Measurements from ENCODE around the gene RPTOR. TPM values are rescaled to one million over a fixed set of nuclear protein-coding genes. Genes with fewer than 3 reads are reported as not detected.

The RPTOR gene
- total RNA-seq, 1 donor from 2014 or later: 66.7 TPM

DNA sequence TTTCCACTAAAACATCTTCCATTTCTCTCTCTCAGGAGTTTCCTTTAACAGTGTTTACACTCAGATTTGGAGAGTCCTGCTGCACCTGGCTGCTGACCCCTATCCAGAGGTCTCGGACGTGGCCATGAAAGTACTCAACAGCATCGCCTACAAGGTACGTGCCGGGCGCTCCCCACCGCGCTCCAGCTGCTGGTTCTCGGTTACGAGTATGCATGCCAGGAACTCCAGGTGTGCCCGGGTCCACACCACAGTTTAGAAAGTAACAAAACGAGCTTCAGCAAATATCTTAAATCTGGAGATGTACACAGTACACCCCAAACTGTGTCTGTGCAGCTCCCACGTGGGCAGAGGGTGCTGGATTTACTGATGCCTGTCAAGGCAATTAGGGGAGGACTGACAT lies 364.1 kb downstream of the RPTOR start:
- H3K4me1 Mint-ChIP-seq (ENCODE audit: low read depth): no peaks in the 10 kb centered on the region

DNA sequence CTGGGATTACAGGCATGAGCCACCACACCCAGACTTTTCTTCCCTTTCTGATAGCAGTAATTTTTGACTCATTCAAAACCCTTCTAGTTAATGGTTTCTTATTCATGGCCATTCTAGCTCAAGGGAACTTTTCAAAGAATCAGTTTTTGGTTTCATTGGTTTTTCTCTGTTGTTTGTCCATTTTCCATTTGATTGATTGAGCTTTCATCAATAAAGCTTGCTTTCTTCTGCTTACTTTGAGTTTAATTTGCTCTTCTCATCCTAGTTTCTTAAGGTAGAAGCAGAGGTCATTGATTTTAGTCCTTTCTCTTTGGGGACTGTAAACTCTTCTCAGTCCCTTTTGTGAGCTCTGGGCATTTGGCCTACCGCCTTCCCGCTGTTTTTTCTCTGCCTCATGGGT lies 365.0 kb downstream of the RPTOR start:
- Mint-ChIP-seq H3K4me3 (no peak overlapping the region), H3K27me3 (ENCODE audit: insufficient read depth) (no peaks in the 10 kb centered on the region), H3K9me3 (no peaks in the 10 kb centered on the region), H3K36me3 (ENCODE audit: low read depth) (peaks cover 32% of the 10 kb centered on the region), H3K4me1 (ENCODE audit: low read depth) (no peaks in the 10 kb centered on the region), H3K27ac (no peak overlapping the region)
- DNase-seq (ENCODE audit: low spot score): no peak
- intact Hi-C loops (cut with micrococcal nuclease): no loop called here

More for the DNA sequence above, 364.1 kb downstream of the RPTOR start:
- Mint-ChIP-seq H3K4me3 (no peak overlapping the region), H3K27me3 (ENCODE audit: insufficient read depth) (no peaks in the 10 kb centered on the region), H3K9me3 (no peaks in the 10 kb centered on the region), H3K36me3 (ENCODE audit: low read depth) (peaks cover 30% of the 10 kb centered on the region), H3K27ac (no peak overlapping the region)
- DNase-seq (ENCODE audit: low spot score): no peak
- intact Hi-C loops (cut with micrococcal nuclease): no loop called here

DNA sequence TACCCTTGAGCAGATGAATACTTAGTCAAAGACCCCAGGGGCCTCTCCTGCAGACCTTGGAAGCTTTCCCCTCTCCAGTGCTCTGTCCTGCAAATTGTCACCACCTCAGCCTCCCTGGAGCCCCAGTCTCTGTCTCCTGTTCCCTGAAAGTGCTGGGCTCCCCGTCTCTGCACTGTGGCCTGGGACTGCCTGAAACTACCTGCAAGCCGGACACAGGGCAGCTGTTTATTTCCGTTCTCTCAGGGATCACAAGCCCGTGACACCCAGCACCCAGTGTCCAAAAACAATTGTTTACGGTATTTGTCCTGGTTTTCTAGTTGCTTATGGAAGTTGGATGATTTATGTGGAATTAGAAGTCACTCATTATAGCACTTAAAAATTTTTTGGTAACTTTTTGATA lies 365.4 kb downstream of the RPTOR start:
- peaks cover 32% of the 10 kb centered on the region for H3K36me3 Mint-ChIP-seq (ENCODE audit: low read depth)
- no peak overlapping the region for H3K27ac Mint-ChIP-seq
- intact Hi-C loops (cut with micrococcal nuclease): no loop called here
- no peak for DNase-seq (ENCODE audit: low spot score)
- H3K4me1 Mint-ChIP-seq (ENCODE audit: low read depth): no peaks in the 10 kb centered on the region
- no peak overlapping the region for H3K4me3 Mint-ChIP-seq
- H3K9me3 Mint-ChIP-seq: no peaks in the 10 kb centered on the region
- no peaks in the 10 kb centered on the region for H3K27me3 Mint-ChIP-seq (ENCODE audit: insufficient read depth)

DNA sequence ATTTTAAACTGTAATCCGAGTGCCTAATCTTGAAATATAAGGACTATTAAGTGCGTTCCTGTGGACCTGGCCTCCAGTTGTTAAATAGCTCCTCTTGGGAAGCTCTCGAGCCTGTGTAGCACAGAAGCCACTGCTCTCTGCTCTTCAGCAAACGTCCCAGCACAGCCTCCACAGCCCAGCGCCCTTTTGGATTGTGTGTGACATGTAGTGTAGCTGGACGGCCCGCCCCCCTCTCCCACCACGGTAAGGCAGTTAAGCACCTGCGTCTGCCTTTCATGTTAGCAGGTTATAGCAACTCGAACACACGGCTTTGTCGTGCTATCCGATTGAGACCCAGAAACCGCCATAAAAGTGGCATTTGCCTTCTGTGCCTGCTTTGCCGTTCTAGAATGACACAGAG lies 367.8 kb downstream of the RPTOR start:
- H3K4me1 Mint-ChIP-seq (ENCODE audit: low read depth): no peaks in the 10 kb centered on the region
- H3K27ac Mint-ChIP-seq: no peak overlapping the region
- peaks cover 36% of the 10 kb centered on the region for H3K36me3 Mint-ChIP-seq (ENCODE audit: low read depth)
- no peak for DNase-seq (ENCODE audit: low spot score)
- no peaks in the 10 kb centered on the region for H3K9me3 Mint-ChIP-seq
- intact Hi-C loops (cut with micrococcal nuclease): no loop called here
- H3K27me3 Mint-ChIP-seq (ENCODE audit: insufficient read depth): no peaks in the 10 kb centered on the region
- H3K4me3 Mint-ChIP-seq: no peak overlapping the region

DNA sequence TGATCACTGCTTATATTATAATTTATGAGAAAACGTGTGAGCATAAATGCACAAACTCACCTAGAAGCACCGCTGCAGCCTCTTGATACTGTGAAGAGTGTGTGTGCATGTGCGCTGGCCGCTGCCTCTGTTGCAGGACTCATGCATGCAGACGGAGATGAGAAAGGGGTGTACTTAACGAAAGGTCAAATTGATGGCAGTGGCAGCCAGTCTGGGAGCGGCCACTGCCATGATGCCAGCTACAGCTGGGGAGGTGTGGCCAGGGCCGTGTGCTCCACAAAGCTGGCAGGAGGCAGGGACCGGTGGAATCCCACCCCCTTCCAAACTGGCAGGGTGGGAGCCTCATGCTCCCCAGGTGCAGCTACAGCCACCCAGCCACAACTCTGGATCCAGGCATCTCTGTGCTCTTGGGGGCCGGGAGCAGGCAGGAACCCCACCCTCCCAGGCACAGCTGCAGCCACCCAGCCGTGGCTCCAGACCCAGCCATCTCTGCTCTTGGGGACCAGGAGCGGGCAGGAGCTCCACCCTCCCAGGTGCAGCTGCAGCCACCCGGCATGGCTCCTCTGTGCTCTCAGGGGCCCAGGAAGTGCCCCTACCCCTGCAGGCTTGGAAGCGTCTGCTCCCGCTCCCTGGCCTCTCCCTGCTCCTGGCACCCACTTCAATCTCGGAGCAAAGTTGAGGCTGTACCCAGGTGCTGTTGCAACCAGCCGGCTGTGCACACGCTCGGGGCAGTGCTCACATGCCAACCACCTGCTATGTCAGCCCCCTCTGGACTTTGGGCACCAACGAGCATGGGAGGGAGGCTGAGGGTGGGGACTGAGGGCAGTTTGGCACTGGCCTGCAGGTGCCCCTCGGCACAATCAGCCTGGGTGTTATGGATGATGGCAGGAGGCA lies 369.5 kb downstream of the RPTOR start:
- intact Hi-C loops (cut with micrococcal nuclease): no loop called here
- no peak overlapping the region for H3K27ac Mint-ChIP-seq

DNA sequence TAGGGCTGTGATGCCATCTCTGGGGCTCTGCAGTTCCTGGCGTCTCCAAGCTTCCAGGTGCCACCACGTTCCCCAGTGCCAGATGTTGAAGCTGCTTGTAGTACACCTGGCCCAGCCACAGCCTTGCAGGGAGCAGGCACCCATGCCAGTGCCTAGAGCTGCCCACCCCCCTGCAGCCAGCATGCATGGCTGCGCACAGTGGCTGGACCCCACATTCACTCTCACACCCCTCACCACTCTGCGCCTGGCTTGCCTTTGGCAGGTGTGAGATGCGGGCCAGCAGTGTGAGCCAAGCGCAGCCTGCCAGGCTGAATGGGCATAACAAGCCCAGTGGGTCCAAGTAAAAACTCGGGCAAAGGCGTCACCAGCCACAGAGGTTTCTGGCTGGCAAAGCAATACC lies 371.6 kb downstream of the RPTOR start:
- H3K27ac Mint-ChIP-seq: no peak overlapping the region
- intact Hi-C loops (cut with micrococcal nuclease): no loop called here
- H3K36me3 Mint-ChIP-seq (ENCODE audit: low read depth): peaks cover 22% of the 10 kb centered on the region
- H3K4me3 Mint-ChIP-seq: no peak overlapping the region
- no peaks in the 10 kb centered on the region for H3K27me3 Mint-ChIP-seq (ENCODE audit: insufficient read depth)
- DNase-seq (ENCODE audit: low spot score): no peak
- H3K4me1 Mint-ChIP-seq (ENCODE audit: low read depth): no peaks in the 10 kb centered on the region
- H3K9me3 Mint-ChIP-seq: no peaks in the 10 kb centered on the region

More for the DNA sequence above, 369.5 kb downstream of the RPTOR start:
- Mint-ChIP-seq H3K27me3 (ENCODE audit: insufficient read depth) (no peaks in the 10 kb centered on the region), H3K9me3 (no peaks in the 10 kb centered on the region), H3K36me3 (ENCODE audit: low read depth) (peaks cover 35% of the 10 kb centered on the region), H3K4me3 (no peak overlapping the region), H3K4me1 (ENCODE audit: low read depth) (no peaks in the 10 kb centered on the region)
- DNase-seq (ENCODE audit: low spot score): no peak

DNA sequence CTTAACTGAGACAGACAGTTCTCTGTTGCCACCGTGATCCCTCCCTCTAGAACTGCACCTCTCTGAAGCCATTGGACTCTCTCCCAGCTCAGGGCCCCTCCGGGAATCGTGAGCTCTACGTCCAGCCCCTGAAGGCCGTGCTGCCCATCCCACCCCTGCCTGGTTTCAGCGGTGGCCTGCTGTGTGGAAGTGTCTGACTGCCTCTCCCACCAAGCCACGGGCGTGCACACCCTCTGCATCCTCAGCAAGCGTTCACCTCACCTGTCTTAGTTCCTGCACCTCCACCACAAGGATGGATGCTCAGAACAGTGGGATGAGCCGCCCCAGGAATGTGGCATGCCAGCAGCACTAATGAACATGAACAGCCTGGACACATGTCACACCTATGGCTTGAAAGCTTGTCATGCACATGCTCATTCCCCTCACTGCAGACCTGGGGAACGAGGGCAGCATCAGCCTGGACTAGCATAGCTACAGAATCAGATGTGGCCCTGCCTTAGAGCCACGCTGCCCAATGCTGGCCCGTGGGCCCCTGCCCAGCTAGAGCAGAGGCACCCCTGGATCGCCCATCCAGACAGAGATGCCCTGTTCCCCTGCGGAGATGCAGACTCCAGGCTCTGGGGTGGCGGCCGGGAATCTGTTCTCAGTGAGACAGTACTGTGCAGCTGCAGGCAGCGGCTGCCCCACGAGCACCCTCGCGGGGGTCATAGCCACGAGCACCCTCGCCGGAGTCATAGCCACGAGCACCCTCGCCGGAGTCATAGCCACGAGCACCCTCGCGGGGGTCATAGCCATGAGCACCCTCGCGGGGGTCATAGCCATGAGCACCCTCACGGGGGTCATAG lies 373.3 kb downstream of the RPTOR start:
- Mint-ChIP-seq H3K27me3 (ENCODE audit: insufficient read depth) (no peaks in the 10 kb centered on the region), H3K4me1 (ENCODE audit: low read depth) (no peaks in the 10 kb centered on the region), H3K36me3 (ENCODE audit: low read depth) (peaks cover 22% of the 10 kb centered on the region), H3K27ac (no peak overlapping the region), H3K9me3 (no peaks in the 10 kb centered on the region), H3K4me3 (no peak overlapping the region)
- no peak for DNase-seq (ENCODE audit: low spot score)
- intact Hi-C loops (cut with micrococcal nuclease): no loop called here

DNA sequence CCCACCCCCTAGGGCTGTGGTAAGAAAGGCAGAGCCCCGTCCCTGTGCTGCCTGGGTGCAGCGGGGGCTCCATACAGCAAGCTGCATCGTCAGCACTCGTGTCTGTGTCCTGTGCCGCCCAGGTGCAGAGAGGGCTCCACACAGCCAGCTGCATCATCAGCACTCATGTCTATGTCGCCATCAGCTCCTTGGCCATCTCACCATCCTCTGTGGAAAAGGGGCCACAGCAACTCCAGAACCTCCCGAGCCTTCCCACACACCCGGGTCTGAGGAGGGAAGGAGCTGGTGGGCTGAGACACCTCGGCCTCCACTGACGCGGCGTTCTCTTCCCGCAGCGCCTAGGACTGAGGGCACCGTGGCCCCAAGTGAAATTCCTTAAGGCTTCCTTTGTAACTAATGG lies 374.1 kb downstream of the RPTOR start:
- H3K9me3 Mint-ChIP-seq: no peaks in the 10 kb centered on the region
- H3K27me3 Mint-ChIP-seq (ENCODE audit: insufficient read depth): no peaks in the 10 kb centered on the region
- H3K27ac Mint-ChIP-seq: no peak overlapping the region
- no peak for DNase-seq (ENCODE audit: low spot score)
- H3K4me3 Mint-ChIP-seq: no peak overlapping the region
- intact Hi-C loops (cut with micrococcal nuclease): no loop called here
- H3K36me3 Mint-ChIP-seq (ENCODE audit: low read depth): peaks cover 17% of the 10 kb centered on the region
- H3K4me1 Mint-ChIP-seq (ENCODE audit: low read depth): no peaks in the 10 kb centered on the region

DNA sequence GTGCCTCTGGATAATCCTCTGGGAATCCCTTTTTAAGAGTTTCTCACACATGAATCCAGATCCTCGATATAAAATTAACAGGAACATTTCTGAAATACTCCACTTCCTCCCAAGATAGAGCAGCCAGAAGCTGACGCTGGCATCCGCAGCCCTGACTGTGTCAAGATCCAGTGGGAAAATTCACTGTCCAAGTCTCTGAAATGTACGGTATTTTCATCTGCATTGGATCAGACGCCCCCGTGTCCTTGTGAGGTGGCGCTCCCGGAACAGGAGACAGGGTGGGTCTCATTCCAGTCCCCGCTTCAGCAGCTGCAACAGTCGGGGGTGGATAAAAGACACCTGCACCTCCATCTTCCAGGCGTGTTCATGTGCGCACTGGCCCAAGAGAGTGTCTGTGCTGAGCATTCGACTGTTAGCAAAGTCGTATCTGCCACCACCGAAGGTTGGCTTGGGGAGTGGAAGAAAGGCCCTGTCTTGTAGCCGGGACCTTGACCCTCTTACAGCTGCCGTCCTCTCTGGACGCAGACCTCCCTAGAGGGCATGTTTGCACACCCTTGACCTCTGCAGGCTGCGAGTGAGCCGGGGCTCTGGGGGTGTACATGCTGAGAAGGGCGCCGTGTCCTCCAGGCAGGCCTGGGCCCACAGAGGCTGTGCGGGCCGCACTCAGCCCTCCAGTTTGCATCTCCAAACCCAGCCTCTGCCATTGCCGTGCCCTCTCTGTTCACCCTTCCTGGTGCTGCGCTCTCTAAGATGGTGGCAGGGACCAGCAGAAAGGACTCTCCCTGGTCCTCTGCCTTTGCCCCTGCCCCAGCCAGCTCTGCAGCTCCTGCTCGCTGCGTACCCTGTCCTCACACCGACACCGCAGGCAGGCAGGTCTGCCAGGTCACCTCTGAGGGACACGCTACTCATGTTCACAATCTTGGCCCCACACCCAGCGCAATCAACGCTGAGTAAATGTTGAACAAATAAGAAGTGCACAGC lies 375.0 kb downstream of the RPTOR start:
- H3K27me3 Mint-ChIP-seq (ENCODE audit: insufficient read depth): no peaks in the 10 kb centered on the region
- intact Hi-C loops (cut with micrococcal nuclease): no loop called here
- peaks cover 14% of the 10 kb centered on the region for H3K36me3 Mint-ChIP-seq (ENCODE audit: low read depth)
- no peak for DNase-seq (ENCODE audit: low spot score)
- H3K4me1 Mint-ChIP-seq (ENCODE audit: low read depth): no peaks in the 10 kb centered on the region
- peak overlapping the region; percentile 29 for H3K27ac Mint-ChIP-seq
- H3K9me3 Mint-ChIP-seq: no peaks in the 10 kb centered on the region
- H3K4me3 Mint-ChIP-seq: no peak overlapping the region

DNA sequence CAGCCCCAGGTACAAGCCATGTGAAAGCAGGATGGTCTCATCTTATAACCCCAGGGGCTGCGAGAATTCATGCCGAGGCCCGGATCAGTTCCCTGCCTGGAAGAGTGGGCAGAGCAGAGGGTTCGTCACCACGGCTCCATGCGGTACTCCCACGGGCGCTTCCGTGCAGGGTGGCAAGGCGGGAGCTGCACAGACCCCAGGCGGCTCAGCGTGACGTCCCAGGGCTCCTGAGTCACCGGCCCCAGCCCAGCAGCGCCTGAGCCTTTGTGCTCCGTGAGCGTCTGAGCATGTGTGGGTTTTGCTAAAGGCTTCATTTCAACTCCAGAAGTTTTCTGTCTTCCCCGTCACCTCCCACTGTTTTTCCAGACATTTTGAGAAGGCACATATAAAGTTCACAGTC lies 375.8 kb downstream of the RPTOR start:
- H3K27ac Mint-ChIP-seq: peak overlapping the region; percentile 29
- H3K36me3 Mint-ChIP-seq (ENCODE audit: low read depth): peaks cover 15% of the 10 kb centered on the region
- H3K4me3 Mint-ChIP-seq: no peak overlapping the region
- H3K27me3 Mint-ChIP-seq (ENCODE audit: insufficient read depth): no peaks in the 10 kb centered on the region
- H3K9me3 Mint-ChIP-seq: no peaks in the 10 kb centered on the region
- H3K4me1 Mint-ChIP-seq (ENCODE audit: low read depth): no peaks in the 10 kb centered on the region
- intact Hi-C loops (cut with micrococcal nuclease): no loop called here
- DNase-seq (ENCODE audit: low spot score): no peak

DNA sequence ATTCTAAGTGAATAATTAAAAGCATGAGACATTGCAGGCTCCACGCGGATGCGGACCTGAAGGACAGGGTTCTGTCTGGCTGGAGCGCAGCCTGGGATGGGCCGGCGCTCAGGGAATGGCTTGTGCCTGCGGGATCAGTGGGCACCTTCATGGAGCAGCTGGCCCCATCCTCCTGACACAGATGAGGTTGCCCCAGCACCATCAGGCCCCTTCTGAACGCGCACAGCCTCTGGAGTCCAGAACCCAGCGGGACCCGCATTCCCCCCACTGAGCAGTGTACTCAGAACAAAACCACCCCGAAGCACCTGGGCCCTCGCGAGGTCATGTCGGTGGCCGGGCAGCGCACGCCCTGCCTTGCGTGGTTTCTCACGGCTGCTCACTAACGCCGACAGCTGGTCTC lies 376.5 kb downstream of the RPTOR start:
- Mint-ChIP-seq H3K4me1 (ENCODE audit: low read depth) (no peaks in the 10 kb centered on the region), H3K9me3 (no peaks in the 10 kb centered on the region), H3K4me3 (no peak overlapping the region), H3K36me3 (ENCODE audit: low read depth) (peaks cover 12% of the 10 kb centered on the region), H3K27ac (no peak overlapping the region), H3K27me3 (ENCODE audit: insufficient read depth) (no peaks in the 10 kb centered on the region)
- intact Hi-C loops (cut with micrococcal nuclease): no loop called here
- DNase-seq (ENCODE audit: low spot score): no peak

DNA sequence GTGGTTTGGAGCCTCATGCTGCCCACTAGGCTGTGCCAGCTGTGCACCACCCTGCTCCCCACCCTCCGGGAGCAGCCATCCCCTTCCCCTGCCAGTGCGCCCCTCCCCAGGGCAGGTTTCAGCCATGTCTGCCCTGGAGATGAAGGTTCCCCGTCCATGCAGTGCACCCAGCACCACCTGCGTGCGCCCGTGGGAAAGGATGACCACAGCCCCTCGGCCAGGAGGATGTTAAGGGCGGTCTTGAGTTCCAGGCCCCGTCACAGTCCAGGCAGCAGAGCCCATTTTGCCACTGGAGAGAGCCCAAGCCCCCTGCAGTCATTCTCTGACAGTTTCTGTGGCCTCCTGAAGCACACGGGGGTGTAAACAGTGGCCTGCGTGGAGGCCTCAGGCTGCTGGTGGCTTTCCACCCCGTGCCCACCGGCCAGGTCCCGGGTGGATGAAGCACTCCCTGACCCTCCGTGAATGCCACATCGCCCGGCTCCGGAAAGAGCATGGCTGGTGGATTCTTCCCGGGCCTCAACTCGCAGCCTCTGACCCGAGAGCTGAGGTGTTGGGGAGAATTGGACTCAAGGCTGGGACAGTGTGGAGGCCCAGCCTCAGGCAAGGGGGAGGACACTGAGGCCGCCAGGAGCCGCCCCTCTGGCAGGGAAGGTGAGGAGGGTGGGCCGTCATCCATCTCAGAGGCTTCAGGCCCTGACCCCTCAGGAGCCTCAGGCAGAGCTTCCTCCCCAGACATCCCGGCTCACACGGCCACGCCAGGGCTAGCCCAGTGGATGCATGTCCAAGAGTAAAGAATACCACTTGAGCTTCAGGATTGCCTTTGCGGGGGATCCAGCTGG lies 377.3 kb downstream of the RPTOR start:
- intact Hi-C loops (cut with micrococcal nuclease): no loop called here
- H3K4me1 Mint-ChIP-seq (ENCODE audit: low read depth): no peaks in the 10 kb centered on the region
- no peak overlapping the region for H3K27ac Mint-ChIP-seq
- no peaks in the 10 kb centered on the region for H3K9me3 Mint-ChIP-seq
- no peaks in the 10 kb centered on the region for H3K27me3 Mint-ChIP-seq (ENCODE audit: insufficient read depth)
- no peak overlapping the region for H3K4me3 Mint-ChIP-seq
- no peak for DNase-seq (ENCODE audit: low spot score)
- peaks cover 16% of the 10 kb centered on the region for H3K36me3 Mint-ChIP-seq (ENCODE audit: low read depth)

Measured in activated T-helper 1 cell treated with anti-CD3 and anti-CD28 coated beads, Interleukin-12 subunit alpha, Interleukin-12 subunit beta, Interleukin-2, Interleukin-4 antibody, amounts not matched to agents 30 ng/mL and 10 ng/mL and 1 ng/mL, durations not matched to agents 14 hours and 24 hours and 36 hours (primary cell).